ENCODE results near the gene RNASE1. TPM values are rescaled to one million over a fixed set of nuclear protein-coding genes. Genes with fewer than 3 reads are reported as not detected.

Gene RNASE1
- total and polyA plus RNA-seq, 2 experiments from 2014 or later, result 0.56 to 1.7 TPM

DNA sequence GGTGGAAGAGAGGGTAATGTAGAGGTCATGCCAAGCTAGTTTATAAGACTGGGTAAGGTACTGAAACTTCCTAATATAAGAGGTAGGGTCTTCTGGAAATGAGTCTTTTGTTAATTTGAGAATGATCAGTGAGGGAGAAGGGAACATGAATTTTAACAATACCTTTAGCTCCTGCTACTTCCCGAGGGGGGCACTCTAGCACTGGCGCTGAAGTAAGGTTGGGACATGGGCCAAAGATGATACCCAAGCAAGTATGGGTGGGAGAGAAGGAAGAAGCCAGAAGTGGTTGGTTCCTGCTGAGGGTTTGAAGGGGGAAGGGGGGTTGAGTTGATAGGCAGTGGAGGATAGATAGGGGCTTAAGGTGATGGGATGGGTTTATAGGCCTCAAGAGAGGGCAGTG is 32.3 kb upstream of the RNASE1 start:
- no peak for ATAC-seq
- peaks cover 7% of the 10 kb centered on the region for H3K4me1 Mint-ChIP-seq
- Histone ChIP-seq H3K4me1 (ENCODE audit: insufficient read depth) (no peaks in the 10 kb centered on the region), H3K36me3 (ENCODE audit: insufficient read depth) (no peaks in the 10 kb centered on the region), H3K4me2 (no peak overlapping the region), H3K9me2 (ENCODE audit: insufficient read depth) (peaks cover 7% of the 10 kb centered on the region; the same call in 1 of the 2 replicates), H3K27ac (ENCODE audit: low read depth) (no peak overlapping the region), H4K20me1 (replicated peaks; ENCODE audit: insufficient read depth) (no peaks in the 10 kb centered on the region), H3K79me2 (replicated peaks; ENCODE audit: insufficient read depth) (no peaks in the 10 kb centered on the region), H3K4me3 (no peak overlapping the region), H3K27me3 (ENCODE audit: insufficient read depth) (no peaks in the 10 kb centered on the region), H2AFZ (no peak overlapping the region), H3F3A (replicated peaks; ENCODE audit: low read depth) (no peaks in the 10 kb centered on the region)
- TF ChIP-seq CREB1 (CRISPR knock-in tag; IDR thresholded peaks at IDR 0.05; ENCODE audit: low read depth) (no peak), ZNF462 (CRISPR knock-in tag; IDR thresholded peaks at IDR 0.05) (no peak), JUNB (IDR thresholded peaks at IDR 0.05; ENCODE audit: unreplicated experiment) (no peak), NANOG (IDR thresholded peaks at IDR 0.05; ENCODE audit: borderline replicate concordance) (no peak), REST (IDR thresholded peaks at IDR 0.05; ENCODE audit: unreplicated experiment) (no peak), POLR2AphosphoS5 (IDR thresholded peaks at IDR 0.05; ENCODE audit: low read depth) (no peak), EZH2phosphoT487 (IDR thresholded peaks at IDR 0.05; ENCODE audit: unreplicated experiment) (no peak), ZNF331 (CRISPR knock-in tag; IDR thresholded peaks at IDR 0.05; ENCODE audit: low read depth) (no peak), EZH2 (IDR thresholded peaks at IDR 0.05; ENCODE audit: low read depth, unreplicated experiment) (no peak)
- TF ChIP-seq, protein P1, sequence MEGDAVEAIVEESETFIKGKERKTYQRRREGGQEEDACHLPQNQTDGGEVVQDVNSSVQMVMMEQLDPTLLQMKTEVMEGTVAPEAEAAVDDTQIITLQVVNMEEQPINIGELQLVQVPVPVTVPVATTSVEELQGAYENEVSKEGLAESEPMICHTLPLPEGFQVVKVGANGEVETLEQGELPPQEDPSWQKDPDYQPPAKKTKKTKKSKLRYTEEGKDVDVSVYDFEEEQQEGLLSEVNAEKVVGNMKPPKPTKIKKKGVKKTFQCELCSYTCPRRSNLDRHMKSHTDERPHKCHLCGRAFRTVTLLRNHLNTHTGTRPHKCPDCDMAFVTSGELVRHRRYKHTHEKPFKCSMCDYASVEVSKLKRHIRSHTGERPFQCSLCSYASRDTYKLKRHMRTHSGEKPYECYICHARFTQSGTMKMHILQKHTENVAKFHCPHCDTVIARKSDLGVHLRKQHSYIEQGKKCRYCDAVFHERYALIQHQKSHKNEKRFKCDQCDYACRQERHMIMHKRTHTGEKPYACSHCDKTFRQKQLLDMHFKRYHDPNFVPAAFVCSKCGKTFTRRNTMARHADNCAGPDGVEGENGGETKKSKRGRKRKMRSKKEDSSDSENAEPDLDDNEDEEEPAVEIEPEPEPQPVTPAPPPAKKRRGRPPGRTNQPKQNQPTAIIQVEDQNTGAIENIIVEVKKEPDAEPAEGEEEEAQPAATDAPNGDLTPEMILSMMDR (conservative IDR thresholded peaks at IDR 0.05; ENCODE audit: low read depth in 2 of 2), result no peak
- TF ChIP-seq, protein P2, sequence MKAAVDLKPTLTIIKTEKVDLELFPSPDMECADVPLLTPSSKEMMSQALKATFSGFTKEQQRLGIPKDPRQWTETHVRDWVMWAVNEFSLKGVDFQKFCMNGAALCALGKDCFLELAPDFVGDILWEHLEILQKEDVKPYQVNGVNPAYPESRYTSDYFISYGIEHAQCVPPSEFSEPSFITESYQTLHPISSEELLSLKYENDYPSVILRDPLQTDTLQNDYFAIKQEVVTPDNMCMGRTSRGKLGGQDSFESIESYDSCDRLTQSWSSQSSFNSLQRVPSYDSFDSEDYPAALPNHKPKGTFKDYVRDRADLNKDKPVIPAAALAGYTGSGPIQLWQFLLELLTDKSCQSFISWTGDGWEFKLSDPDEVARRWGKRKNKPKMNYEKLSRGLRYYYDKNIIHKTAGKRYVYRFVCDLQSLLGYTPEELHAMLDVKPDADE (IDR thresholded peaks at IDR 0.05), result no peak
- no peak overlapping the region for H3K27ac Mint-ChIP-seq
- no peaks in the 10 kb centered on the region; the same call in 2 of the 3 replicates for H3K9me3 Mint-ChIP-seq
- H3K4me3 Mint-ChIP-seq, result no peak overlapping the region
- no peaks in the 10 kb centered on the region for H3K36me3 Mint-ChIP-seq (ENCODE audit: low read depth)
- H3K27me3 Mint-ChIP-seq (ENCODE audit: insufficient read depth, low read depth, poor library complexity), result peaks cover 2% of the 10 kb centered on the region
- DNase-seq (ENCODE audit: low spot score), result no peak
